Sigmoid colon (tissue), 4 donors: ENCODE results near the gene UTS2B.

Experiments used
- EP300 ChIP-seq, 4 donors: sonication (generic); formaldehyde crosslinking; IDR thresholded peaks; one replicate each; pipeline ENCODE4 v1.6.1; 2017; ENCODE audit warnings: antibody characterized with exemption in 4 of 4
- POLR2AphosphoS5 ChIP-seq, 4 donors: sonication (generic); formaldehyde crosslinking; IDR thresholded peaks; one replicate each; pipeline ENCODE4 v1.6.1; 2017; ENCODE audit warnings: antibody characterized with exemption in 4 of 4
- TF ChIP-seq, protein P1 (sequence below), 4 experiments: fragments of 450-650 bp in 3 of 4; fragments of 200-600 bp in 1 of 4; IDR thresholded peaks; one replicate each; pipeline ENCODE4 v1.5.1; 2016 to 2019; ENCODE audit warnings: antibody characterized with exemption in 4 of 4, mild to moderate bottlenecking in 3 of 4, moderate library complexity in 2 of 4

DNA sequence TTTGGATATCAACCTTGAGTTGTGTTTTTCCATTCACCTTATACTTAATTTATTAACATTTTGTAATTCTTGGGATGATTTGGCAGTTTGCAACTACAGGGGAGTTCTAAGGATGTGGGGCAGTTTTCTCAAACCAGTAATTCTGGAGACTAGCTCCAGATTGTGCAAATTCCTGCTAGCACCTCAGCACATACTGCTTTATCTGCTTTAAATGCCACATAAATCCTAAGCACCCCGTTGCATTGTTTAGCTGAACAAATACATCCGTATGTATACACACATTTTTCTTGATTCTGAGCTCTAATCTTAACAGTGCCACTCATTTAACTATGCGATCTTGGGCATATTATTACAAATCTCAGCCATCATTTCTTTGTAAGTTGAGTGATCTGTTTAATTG lies 16.9 kb upstream of the UTS2B start:
- TF ChIP-seq EP300 (IDR thresholded peaks at IDR 0.05) (no peak), POLR2AphosphoS5 (IDR thresholded peaks at IDR 0.05) (no peak)
- TF ChIP-seq, protein P1, sequence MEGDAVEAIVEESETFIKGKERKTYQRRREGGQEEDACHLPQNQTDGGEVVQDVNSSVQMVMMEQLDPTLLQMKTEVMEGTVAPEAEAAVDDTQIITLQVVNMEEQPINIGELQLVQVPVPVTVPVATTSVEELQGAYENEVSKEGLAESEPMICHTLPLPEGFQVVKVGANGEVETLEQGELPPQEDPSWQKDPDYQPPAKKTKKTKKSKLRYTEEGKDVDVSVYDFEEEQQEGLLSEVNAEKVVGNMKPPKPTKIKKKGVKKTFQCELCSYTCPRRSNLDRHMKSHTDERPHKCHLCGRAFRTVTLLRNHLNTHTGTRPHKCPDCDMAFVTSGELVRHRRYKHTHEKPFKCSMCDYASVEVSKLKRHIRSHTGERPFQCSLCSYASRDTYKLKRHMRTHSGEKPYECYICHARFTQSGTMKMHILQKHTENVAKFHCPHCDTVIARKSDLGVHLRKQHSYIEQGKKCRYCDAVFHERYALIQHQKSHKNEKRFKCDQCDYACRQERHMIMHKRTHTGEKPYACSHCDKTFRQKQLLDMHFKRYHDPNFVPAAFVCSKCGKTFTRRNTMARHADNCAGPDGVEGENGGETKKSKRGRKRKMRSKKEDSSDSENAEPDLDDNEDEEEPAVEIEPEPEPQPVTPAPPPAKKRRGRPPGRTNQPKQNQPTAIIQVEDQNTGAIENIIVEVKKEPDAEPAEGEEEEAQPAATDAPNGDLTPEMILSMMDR (IDR thresholded peaks at IDR 0.05) = no peak
